ENCODE data around the gene SLC10A3.
"Not testable (repeated sequence)": the region's sequence is repeated elsewhere in the genome, so short reads cannot be mapped to it uniquely, and the experiment has no call there.

Gene SLC10A3

DNA sequence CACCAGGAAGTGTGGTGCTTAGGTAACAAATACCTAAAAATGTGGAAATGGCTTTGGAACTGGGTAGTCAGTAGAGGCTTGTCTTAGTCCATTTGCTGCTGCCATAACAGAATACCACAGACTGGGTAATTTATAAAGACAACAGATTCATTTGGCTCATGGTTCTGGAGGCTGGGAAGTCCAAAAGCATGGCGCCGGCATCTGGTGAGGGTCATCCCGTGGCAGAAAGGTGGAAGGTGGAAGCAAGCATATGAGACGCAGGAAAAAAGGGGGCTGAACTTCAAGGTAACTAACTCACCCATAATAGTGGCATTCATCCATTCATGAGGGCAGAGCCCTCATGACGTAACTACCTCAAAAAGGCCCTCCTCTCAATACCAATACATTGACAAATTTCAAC, 19.0 kb upstream of the SLC10A3 start:
- no peak for TF ChIP-seq CTCF (conservative IDR thresholded peaks at IDR 0.05; ENCODE audit: low read length)
- no peak overlapping the region for H3K4me3 ChIP-seq (ENCODE audit: low read length)
- DNase-seq (ENCODE audit: low read depth), result no peak

DNA sequence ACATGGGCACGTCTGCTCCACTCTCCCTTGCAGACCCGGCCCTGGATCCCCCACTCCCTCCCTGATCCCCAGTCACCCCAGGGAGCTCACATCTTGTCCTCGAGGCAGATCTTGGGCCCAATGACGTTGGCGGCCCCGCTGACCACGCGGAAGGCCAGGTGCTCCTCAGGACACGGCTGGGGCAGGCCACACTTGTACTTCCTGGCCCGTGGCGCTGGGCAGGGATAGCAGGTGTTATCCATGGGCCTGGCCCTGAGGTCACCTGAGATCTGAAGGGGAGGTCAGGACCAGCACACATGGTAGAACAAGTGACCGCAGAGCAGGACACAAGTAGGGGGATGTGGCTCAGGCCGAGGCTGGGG, 17.9 kb upstream of the SLC10A3 start:
- no peak for DNase-seq (ENCODE audit: low read depth)
- TF ChIP-seq CTCF (conservative IDR thresholded peaks at IDR 0.05; ENCODE audit: low read length), result no peak
- H3K4me3 ChIP-seq (ENCODE audit: low read length), result no peak overlapping the region

GRCh38 chrX:154507673-154508383, 17.4 kb upstream of the SLC10A3 start:
- H3K4me3 ChIP-seq (ENCODE audit: low read length), result no peak overlapping the region
- TF ChIP-seq CTCF (conservative IDR thresholded peaks at IDR 0.05; ENCODE audit: low read length), result no peak
- no peak for DNase-seq (ENCODE audit: low read depth)

- no peak for TF ChIP-seq CTCF (conservative IDR thresholded peaks at IDR 0.05; ENCODE audit: low read length)
- H3K4me3 ChIP-seq (ENCODE audit: low read length), result no peak overlapping the region
- DNase-seq (ENCODE audit: low read depth), result no peak
These were observed 16.3 kb upstream of the SLC10A3 start for GRCh38 chrX:154506483-154507332.

- peak; percentile 49 for DNase-seq (ENCODE audit: low read depth)
- H3K4me3 ChIP-seq (ENCODE audit: low read length), result no peak overlapping the region
- no peak for TF ChIP-seq CTCF (conservative IDR thresholded peaks at IDR 0.05; ENCODE audit: low read length)
These were observed 15.3 kb upstream of the SLC10A3 start for GRCh38 chrX:154505734-154506133.

DNA sequence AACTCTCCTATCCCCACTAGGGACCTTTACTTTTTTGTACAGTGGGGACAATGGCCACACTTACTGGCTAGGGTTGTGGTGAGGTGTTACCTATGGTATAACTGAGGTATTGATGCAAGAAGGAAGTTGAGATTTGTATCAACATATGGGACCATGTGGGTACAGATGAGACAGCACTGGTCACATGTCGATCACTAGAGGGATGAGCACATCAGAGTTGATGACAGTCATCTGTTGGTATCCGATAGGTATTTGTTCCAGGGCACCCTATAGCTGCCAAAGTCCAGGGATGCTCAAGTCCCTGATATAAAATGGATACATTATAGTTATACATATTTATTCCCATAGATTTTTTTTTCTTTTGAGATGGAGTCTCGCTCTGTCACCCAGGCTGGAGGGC, 12.6 kb upstream of the SLC10A3 start:
- no peak overlapping the region for H3K4me3 ChIP-seq (ENCODE audit: low read length)
- TF ChIP-seq CTCF (conservative IDR thresholded peaks at IDR 0.05; ENCODE audit: low read length), result no peak
- DNase-seq (ENCODE audit: low read depth), result no peak

- DNase-seq (ENCODE audit: low read depth), result no peak
- TF ChIP-seq CTCF (conservative IDR thresholded peaks at IDR 0.05; ENCODE audit: low read length), result no peak
- H3K4me3 ChIP-seq (ENCODE audit: low read length), result no peak overlapping the region
These were observed 11.7 kb upstream of the SLC10A3 start for GRCh38 chrX:154502098-154502497.

DNA sequence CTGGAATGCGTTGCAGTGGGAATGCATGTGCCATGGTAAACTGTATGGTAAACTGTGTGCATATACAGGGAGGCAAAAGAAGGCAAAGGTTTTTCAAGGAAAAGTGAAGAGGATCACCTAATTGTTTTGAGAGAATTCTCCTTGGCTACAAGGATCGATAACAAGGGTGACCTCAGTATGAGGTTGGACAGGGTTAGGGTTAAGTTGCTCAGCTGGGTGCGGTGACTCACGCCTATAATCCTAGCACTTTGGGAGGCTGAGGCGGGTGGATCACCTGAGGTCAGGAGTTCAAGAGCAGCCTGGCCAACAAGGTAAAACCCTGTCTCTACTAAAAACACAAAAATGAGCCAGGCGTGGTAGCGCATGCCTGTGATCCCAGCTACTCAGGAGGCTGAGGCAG, 11.0 kb upstream of the SLC10A3 start:
- DNase-seq (ENCODE audit: low read depth), result not testable (repeated sequence)

DNA sequence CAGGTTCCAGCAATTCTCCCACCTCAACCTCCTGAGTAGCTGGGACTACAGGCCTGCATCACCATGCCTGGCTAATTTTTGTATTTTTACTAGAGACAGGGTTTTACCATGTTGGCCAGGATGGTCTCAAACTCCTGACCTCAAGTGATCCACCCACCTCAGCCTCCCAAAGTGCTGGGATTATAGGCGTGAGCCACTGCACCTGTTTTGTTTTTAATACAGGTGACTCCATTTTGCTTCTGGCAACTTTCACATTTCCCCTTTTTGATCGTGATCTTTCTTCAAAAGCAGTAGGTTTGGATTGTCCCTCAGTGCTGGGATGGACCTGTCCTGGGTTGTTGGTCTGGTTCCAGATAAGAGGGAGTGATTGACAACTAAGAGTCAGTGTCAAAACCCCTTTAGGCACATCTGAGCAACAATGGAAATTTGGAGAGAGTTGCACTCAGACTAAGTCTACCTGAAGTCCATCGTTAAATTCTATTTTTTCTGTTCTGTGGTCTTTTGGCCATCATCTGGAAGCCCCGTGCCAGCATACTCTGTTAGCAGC, 6.2 kb upstream of the SLC10A3 start:
- DNase-seq (ENCODE audit: low read depth); H3K4me3 ChIP-seq (ENCODE audit: low read length): not testable (repeated sequence)

More for the DNA sequence above, 11.0 kb upstream of the SLC10A3 start:
- not testable (repeated sequence) for H3K4me3 ChIP-seq (ENCODE audit: low read length)
